Inflammatory macrophage (primary cell): ENCODE measurements around the gene SHC3.
A peak's percentile ranks its signal among the peaks of the same experiment; 100 is the strongest.

ENCODE experiments used
- DNase-seq, 2 donors: peaks; one replicate each; pipeline ENCODE4 v3.0.0-alpha.2; 2020 to 2022

Gene SHC3

DNA sequence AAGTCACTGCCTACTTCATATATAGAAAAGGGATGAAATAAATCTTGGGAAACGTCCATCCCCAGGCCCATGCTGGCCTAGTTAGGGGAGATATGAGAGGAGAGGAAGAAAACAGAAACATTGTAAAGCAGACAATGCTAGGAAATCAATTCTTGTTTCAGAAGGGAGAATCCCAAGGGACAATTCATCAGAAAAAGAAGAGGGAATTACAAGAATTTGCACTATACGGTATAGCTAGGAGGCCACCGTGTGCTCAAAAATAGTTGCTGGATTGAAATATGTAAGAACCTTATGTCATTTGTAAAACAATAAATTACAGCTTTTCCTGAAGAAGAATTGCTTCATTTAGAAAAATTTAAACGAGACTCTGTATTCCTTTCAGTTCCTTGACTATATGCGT, 8.3 kb upstream of the SHC3 start:
- DNase-seq: no peak

DNA sequence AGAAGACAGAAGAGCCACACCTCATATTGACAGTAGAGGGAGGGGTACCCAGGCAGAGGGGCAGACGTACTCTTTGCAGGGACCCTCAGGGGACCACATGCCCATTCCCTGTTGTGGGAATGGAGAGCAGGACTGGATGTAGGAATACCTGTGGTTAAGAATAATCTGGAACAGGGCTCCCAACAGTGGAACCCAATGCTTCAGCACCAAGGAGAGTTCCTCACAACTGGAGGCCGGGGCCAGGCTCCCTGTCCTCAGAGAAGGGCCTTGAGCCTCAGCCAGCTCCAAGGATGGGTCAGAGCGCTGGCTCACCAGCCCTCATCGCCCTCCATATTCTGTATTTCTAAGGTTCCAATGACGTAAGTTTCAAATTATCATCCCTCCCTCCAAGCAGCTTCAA, 7.4 kb upstream of the SHC3 start:
- no peak for DNase-seq

DNA sequence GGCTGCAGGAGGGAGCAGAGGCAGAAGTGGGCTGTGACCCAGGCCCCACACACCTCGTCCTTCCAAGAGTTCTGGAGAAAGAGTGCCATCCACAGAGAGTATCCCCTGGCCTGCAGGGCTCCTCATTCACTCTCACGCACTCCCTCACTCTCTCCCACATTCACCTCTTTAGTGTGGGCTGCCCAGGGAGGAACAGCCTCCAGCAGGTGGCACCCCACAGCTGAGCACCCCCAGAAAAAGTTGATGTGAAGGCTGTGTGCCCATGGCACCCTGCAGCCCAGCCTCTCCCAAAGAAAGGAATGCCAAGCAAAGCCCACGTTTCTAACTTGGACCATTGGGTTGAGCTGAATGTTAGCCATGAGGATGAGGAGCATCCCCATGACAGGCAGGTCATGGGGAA, 4.5 kb upstream of the SHC3 start:
- DNase-seq: no peak

DNA sequence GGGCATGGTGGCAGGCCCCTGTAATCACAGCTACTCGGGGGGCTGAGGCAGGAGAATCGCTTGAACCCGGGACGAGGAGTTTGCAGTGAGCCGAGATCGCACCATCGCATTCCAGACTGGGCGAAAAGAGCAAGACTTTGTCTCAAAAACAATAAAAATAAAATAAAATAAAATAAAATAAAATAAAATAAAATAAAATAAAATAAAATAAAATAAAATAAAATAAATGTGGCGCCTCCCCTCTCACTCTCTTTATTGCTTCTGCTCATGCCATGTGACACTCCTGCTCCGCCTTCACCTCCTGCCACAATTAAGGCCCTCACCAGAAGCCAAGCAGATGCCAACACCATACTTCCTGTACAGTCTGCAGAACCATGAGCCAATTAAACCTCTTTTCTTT, 3.8 kb upstream of the SHC3 start:
- no peak for DNase-seq

DNA sequence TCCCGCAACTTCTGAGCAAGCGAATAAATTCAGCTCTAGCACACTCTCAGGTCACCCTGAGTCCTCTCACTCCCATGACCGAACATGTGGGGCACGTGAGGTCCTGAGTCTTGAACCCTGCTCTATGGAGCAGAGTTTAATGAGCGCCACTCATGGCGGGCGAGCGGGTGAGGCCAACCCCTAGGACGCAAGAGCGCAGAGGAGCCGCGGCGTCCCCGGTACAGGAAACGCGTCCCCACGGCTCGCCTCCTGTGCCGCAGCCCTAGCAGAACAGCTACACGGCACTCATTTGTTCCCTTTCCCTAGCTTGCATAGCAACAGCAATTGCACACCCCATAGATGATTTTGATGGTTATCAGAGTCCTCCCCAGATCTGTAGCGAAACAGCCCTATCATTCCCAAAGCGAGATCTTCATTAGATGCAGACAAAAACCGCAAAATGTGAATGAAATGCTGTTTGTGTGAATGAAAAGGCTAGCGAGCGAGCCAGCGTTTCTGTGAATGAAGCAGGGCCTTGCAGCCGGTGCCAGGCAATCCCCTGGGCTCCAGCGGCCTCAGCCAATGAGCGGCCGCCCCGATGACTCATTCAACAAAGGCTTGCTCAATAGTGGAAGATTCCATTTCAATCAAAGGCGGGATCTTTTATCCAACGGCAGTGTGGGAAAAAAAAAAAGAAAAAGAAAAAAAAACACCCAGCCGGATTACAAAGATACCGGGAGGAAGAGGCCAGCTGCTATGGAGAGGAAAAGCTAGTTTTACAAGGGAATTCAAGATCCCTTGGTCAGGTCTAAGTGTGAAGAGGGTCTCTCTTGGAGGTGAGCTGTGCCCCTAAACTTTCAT, 1.5 kb upstream of the SHC3 start:
- peak; percentile 45 to 64 for DNase-seq

DNA sequence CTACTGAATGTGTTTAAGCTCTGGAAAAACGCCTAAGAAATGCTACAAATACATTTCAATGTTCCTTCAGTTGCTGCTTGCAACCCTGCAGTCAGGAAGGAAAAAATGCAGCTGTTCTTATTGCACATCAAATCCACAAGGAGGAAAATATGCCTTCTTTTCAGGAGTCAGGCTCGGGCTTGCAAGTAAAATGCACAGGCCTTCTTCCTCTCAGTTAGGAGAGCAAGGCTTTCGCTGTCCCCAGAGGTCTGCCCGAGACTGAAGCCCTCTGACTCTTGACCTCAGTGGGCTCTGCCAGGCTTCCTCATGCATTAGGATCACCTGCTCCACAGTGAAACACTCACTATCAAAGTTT, 899 bp upstream of the SHC3 start:
- no peak for DNase-seq

DNA sequence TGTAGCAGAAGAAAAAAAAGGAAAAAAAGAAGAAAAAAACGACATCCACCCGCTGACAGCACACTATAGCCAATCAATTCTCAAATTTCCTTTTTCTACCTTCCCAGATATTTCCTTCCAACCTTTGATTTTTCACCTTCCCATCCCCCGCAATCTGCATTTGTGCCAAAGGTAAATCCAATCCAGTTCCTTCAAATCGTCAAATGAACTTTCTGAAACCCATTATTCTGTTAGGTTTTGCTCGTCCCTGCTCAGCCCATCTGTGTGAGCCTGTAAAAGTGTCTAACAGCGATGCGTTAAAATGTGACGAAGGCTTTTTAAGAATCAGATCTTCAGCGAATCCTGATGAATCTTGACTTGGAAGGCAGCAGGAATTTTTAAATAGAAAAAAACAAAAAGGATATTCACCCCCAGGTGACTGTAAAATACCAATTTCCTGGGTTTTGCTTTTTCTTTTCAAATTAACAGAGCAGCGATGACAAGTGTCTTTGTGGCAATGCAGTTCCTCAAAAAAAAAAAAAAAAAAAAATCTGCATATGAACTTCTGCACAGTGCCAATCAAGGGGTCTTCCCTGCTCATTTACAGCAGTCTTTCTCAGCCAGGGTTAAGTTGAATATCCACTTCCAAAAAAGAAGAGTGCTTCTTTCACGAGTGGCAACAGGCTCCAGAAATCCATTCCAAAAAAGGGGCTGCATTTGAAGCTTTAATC, 367 bp upstream of the SHC3 start:
- DNase-seq: no peak

DNA sequence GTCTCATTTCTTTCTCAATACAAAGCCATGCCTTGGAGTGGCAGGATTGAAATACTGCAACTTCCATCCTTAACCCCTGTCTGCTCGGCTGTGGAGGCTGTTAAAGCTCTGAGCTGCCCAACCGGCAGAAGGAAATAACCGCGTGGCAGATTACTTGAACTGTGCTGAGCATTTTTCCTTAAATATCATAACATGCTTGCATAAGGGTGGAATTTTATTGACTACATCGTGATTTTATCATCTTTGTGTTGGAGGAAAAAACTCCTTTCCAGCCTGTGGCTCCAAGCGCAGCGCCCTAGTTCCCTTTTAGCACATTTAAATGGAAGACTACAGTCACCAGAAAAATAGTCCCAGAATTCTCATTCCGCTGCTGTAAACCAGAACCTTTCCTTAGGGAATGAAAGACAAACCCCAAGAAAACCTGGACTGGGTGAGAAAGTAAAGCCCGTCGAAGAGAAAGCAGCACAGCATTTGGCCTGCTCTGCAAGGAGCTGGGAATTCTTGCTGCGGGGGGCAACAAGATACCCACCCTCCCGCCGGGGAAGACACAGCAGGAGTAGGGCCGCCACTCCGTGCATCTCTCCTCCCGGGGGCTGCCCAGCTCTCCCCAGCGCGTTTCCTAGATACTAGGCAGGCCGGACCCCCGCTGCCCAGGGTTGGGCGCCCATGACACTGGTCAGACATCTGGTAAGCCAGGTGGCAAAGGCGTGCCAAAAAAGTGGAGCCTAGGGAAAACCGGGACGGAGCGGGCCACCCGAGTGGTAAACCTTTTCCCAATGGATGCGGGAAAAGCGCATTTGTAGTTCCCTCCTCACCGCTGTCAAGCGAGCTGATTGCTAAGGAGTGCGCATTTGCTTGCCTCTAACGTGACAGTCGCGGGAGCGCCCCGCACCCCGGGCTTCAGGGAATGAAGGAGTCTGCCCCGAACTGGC, 1.3 kb downstream of the SHC3 start:
- no peak for DNase-seq

DNA sequence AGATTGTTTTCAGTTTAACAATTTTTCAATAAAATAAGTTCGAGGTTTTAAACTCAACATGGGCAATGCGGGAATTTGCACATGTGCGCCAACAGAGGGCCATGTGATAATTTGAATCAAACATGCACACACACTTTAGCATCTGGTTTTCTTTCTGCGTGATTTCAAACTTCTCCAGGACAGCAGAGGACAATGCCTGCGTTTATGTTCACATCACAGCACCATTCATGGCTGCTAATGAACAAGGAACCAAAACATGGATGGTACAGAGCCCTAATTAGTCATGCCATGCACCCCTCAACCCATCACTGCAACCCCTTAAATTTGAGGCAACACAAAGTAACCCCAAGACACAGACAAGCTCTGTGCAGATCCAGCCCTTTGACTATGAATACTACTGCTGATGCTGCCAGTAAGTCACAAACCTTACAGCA, 2.8 kb downstream of the SHC3 start:
- no peak for DNase-seq

DNA sequence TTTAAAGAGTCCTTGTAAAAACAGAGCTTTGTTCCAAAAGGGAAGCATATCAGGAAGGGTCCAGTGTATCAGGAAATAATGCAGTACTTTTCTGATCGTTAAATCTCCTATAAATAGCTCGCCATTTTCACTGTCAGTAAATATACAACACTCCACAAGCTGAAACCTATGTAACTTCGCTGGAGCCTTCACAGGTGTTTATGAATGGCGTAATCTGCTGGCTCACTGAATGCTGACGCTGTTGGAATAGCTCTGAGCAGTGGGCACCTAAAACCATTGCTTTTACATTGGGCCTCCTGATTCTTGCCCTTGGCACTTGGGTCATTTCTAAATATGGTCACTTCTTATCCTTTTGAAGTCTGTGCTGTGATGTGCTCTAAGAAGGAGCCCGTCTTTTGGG, 4.3 kb downstream of the SHC3 start:
- no peak for DNase-seq

DNA sequence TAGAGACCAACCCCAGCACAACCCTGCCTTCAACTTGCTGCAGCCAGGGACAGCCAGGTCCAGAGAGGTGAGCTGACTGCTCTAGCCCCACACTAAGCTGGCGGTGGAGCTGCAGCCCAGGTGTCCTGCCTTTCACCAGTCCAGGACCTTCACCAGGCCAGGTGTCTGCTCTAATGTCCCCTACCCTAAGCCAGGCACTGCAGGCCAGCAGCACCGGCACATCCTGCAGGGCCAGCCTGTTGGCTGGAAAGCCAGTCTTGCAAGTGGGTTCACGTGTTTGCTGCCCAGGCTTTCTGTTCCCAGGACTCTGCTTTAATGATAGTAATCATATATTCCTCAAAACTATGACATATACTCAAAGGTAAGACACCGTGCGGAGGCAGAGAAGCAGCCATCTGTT, 5.5 kb downstream of the SHC3 start:
- no peak for DNase-seq

DNA sequence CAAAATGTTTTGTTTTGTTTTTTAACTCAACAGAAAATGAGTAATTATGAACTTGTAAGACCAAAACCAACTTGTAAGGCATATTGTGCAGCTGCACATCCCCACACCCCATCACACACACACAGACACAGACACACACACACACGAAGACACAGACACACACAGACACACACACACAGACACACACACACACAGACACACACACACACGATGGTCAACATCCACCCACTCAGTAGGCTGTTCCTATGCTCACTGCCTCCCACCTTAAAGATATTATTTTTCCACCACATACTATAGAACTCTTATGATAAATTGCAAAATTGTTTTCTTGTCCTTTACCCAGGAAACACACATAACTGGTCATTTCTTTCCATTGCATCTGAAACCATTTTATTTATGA, 6.2 kb downstream of the SHC3 start:
- no peak for DNase-seq

DNA sequence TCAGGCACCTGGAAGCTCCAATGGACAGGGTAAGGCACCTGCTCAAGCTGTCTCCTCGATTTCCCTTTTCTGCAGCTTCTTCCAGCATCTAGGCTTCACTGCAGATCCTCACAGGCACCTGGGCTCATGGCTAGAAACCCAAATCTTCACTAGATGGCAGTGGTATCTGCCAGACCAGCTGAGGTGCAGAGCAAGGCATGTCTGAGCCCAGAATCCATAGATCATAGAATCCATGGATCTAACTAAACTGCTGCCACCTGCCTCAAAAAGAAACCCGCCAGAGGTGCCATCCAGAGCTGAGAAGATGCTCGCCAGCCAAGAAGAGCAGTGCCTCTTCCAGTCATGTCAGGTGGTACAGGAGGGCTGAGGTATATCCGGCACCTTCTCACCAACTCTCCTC, 6.9 kb downstream of the SHC3 start:
- DNase-seq: no peak

DNA sequence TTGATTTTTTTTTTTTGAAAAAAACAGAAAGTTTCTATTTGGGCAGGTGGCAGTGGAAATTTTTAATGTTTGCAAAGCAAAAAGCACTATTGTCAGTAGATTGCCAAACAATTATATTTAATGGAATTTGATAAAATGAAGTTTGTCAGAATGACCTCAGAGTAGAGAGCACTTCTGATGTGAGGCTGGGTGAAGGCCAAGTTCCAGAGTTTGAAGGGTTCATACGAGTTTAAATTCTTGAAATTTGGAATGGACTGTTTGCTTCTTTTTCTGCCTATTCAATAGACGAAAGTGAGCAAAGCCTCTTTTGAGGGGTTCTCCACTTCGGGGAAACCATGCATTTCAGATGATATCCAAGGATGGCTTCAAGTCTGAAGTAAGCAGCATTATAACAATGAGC, 7.4 kb downstream of the SHC3 start:
- no peak for DNase-seq

DNA sequence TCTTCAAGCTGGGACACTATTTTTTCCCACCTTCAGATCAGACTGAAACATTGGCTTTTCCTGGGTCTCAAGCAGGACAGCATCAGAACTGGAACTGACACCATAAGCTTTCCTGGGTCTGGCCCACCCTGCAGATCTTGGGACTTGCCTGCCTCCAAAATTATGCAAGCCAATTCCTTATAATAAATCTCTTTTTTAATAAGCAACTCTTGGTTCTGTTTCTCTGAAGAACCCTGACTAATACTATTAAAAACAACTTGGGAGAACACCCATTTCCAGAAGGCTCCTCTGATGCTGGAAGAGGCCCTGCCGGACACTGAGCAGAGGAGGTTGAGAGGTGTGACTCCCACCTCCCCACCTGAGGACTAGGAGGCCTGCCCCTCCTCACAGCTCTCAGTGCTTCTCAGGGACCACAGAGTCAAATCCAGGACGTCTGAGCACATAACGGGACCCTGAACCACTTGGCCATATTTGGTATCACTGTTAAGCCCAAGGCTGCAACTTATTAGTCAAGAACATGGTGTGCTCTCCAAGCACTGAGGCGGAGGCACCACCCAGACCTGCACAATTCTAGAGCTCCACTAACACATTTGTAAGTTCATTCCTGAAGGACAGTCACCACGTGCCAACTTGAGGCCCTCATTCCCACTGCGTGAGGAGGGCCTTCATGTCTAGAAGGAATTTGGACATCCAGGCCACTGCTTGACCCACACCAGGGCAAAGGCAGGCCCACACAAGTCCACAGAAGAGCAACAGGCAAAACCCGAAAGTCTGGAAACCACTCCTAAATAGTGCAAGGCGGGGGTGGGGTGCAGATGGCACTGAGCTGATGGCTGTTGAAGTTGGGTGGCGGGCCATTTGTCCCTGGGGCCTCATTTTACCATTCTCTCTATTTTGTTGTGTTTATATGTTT, 9.5 kb downstream of the SHC3 start:
- DNase-seq: no peak

DNA sequence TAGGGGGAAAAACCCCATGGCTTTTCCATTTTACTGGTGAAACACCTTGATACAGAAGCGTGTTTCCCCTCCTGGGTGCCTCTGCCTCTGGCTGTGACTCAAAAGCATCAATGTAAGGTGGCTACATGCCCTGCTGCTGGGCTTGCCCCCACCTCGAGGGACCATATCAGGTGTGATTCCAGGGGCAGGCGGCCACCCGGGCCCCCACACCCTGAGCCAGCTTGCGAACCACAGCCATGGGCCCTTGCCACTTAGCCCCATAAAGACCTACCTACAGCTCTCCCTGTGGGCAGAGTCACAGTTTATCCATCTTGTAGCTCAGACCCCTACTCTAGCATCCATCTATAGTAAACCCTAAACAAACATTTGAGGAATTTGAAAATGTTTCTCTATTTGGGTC, 10.8 kb downstream of the SHC3 start:
- DNase-seq: no peak

DNA sequence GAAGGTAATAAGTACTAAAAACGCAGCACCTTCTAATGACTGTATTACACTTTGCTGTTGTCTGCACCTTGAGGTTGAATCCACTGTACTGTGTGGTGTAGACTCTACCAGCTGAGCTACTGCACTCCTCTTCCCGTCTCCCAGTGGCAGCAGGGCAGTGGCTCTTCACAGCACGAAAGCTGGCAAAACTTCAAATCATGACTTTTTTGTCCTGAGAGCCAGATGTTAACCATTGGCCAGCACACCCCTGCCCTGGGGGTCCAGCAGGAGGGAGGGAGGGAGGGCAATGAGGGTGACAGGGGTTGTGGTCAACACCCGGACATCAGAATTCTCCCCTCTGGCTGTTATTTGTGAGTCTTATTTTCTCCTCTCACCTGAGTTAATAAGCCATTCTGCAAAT, 11.8 kb downstream of the SHC3 start:
- no peak for DNase-seq

DNA sequence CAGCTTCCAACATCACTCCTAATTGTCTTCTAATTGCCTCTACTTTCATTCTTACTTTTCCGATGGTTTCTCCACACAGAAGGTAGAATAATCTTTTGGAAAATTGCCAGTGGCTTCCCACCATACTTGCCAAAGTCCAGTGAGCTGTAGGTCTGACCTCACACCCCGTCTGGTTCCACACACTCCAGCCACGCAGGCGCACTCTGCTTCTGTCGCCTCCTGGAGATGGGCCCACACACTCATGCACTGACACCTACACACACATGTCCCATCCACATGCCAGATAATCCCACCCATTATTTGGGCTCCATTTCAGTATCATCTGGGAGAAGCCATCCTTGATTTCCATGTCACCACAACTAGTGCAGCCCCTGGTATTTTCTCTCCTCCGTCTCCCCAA, 12.7 kb downstream of the SHC3 start:
- DNase-seq: no peak

DNA sequence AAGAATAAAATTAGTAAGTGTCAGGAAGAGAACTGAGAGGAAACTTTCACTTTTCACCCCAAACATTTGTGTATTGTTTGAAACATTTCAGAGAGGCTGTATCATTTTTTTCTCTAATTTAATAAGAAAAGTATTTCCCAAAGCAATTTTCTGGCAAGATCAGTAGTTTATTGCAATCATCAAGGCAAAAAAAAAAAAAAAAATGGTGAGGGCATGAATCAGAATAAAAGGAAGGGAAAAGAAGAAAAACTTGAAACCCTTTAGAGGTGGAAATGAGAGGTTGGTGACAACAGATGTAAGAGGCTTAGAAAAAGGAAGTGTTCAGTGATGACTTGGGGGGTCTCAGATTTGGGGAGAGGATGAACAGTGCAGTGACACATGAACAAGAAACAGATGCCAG, 13.3 kb downstream of the SHC3 start:
- DNase-seq: no peak

DNA sequence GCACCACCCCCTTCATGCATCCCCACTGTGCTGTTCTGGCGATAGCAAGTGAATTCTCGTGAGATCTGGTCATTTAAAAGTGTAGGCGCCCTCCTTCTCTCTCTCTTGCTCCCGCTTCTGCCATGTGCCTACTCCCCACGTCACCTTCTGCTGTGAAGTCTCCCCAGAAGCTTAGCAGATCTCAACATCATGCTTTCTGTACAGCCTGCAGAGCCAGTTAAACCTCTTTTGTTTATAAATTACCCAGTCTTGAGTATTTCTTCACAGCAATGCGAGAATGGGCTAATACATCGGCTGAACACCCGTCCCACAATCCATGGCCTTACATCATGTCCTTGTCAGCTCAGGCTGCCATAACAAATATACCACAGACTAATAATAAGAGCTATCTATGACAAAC, 17.4 kb downstream of the SHC3 start:
- no peak for DNase-seq

DNA sequence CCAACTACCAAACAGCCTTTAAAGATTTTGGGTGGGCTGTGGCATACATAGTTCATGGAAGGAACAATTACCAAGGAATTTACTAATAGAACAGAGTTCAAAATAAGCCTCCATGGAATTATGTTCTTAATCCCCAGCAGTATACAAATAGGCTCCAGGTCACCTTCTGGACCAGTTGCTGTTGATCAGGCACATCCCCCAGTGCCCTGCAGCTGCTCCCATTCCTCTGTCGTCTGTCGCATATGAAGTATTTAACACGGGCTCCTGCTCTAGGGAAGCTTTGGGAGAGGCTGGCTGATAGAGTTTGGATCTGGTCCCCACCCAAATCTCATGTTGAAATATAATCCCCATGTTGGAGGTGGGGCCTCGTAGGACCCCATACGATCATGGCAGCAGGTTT, 17.8 kb downstream of the SHC3 start:
- DNase-seq: no peak

DNA sequence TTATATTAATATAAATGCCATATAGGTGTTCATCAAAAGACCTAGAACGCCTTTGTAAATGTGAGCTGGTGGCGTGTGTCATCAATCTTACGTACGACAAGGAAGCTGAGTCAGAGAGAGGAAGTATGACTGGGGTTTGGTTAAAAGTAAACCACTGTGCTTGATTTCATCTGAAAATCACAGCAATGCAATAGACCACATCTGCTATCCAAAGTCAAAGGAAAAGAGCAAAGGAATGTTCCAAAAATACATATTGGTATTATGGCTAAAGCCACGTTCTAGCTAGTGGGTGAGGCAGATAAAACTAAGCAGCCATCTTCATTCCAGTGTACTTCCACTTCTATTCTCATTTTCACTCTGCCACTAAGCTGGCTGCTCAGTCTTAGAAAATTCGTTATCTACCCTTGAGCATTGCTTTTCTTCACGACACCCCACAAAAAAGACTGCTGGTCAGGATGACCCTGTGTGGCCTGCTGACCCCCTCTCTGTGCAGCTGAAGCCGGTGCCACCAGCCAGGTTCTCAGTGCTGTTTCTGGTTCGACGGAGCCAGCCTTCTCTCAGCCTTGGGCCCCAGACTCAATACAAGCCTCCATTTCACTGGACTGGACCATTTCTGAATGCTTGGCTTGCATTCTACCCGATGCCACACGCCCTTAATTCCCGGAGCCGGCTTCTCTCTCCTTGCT, 23.8 kb downstream of the SHC3 start:
- DNase-seq: peak; percentile 70 to 84
